ENCODE data around the gene KAT2B.

The KAT2B gene

DNA sequence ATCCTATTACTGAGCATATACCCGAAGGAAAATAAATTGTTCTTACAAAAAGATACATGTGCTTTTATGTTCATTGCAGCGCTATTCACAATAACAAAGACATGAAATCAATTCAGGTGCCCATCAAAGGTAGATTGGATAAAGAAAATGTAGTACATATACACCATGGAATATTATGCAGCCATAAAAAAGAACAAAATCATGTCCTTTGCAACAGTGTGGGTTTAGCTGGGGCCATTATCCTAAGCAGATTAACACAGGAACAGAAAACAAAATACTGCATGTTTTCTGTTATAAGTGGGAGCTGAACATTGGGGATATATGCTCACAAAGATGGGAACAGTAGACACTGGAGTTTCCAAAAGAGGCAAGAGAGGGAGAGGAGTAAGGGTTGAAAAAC lies 103.3 kb downstream of the KAT2B start:
- DNase-seq (ENCODE audit: low spot score), result no peak

- DNase-seq (ENCODE audit: low spot score), result no peak
Measured at GRCh38 chr3:20145874-20146273, 105.6 kb downstream of the KAT2B start.

DNA sequence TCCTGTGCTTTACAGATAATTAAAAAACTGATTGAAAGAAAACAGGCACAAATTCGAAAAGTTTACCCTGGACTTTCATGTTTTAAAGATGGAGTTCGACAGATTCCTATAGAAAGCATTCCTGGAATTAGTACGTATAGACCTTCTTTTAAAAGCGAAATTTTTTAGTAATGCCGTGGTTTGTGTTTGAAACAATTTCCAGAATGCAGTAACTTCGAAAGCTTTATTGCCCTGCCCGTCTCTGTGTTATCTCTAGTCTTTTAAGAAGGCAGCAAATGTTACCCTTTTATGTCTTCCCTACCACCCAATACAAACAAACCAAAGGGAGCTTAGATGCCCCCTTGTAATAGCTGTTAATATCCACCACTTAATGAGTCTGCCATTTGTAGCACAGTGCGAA lies 106.1 kb downstream of the KAT2B start:
- no peak for DNase-seq (ENCODE audit: low spot score)

DNA sequence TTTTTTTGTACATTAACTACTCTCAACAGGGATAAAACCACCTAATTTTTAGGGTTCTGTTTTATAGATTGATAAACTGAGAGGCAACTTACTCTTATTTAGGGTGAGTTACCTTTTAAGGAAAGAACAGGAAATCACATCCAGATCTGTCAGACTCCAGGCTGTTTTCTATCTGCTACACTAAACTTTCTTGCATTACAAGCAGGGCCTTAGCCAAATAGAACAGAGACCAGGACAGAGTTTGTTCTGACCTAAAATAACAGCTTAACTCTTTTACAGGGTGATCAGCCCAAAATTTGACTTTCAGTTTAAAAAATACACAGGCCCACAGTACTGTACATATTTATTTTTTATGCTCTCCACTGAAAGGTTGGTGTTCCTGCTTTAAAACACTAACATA lies 107.1 kb downstream of the KAT2B start:
- DNase-seq (ENCODE audit: low spot score), result no peak

- DNase-seq (ENCODE audit: low spot score), result no peak
Measured at GRCh38 chr3:20148466-20148865, 108.2 kb downstream of the KAT2B start.

GRCh38 chr3:20154078-20154477 lies 113.8 kb downstream of the KAT2B start:
- DNase-seq (ENCODE audit: low spot score), result no peak

GRCh38 chr3:20154928-20155327 lies 114.7 kb downstream of the KAT2B start:
- DNase-seq (ENCODE audit: low spot score), result no peak

DNA sequence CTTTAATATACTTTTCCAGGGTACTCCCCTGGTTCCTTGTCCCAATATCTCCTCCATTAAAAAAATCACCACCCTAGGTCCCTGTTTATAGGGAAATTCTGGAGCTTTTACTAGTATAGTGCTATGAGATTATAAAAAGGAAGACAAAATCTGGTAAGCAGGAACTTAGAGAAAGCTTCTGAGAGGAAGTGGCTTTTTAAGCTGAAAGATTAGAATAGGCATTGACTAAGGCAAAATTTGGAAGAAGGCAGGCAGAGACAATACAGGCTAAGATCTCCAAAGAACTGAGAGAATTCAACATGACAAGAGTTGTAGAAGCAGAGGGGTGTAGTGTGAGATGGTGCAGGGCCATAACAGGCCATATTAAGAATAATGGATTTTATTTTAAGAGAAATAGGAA lies 120.0 kb downstream of the KAT2B start:
- no peak for DNase-seq (ENCODE audit: low spot score)

DNA sequence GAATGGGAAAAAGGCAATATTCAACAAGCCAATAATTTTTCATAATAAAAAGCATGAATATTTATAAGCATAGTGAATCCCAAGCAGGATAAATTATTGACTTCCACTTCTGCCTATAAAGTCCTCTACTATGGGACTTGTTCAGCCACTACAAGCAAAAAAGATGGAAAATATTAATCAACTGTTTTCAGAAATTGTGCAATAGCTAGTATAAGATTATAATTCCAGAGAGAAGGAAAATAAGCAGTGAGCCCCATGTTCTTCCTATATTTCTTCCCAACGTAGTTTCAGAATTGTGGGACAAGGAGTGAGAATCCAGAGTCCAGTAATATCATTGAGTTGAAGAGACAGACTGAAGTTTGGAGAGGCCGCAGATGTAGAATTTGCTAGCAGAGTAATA lies 121.5 kb downstream of the KAT2B start:
- no peak for DNase-seq (ENCODE audit: low spot score)

DNA sequence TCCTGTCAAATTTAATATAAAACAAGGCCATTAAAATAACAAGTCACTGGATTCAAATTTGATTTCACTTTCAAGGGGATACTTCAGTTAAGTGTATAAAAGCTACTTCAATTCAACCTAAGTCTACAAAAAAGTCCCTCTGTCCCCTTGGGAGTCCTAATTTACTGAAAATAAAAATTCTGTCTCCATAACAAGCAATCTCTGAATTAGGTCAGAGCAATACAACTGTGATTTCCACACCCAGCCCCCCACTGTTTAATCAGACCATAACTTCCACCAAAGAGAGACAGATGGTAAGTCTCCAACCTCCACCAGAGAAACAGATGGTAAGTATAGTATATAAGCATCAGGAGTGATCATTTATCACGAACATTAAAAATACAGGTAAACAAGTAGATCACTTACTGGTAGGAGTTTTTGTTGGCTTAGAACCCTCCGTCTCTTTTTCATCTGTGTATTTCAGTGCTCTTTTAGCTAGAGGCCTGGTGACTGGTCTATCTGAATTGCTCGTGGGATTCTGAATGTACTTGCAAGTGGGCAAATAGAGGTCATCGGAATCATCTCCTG lies 133.7 kb downstream of the KAT2B start:
- no peak for DNase-seq (ENCODE audit: low spot score)

- DNase-seq (ENCODE audit: low spot score), result no peak
Measured at GRCh38 chr3:20181276-20181675, 141.0 kb downstream of the KAT2B start.

- no peak for DNase-seq (ENCODE audit: low spot score)
Measured at GRCh38 chr3:20182206-20182605, 142.0 kb downstream of the KAT2B start.

DNA sequence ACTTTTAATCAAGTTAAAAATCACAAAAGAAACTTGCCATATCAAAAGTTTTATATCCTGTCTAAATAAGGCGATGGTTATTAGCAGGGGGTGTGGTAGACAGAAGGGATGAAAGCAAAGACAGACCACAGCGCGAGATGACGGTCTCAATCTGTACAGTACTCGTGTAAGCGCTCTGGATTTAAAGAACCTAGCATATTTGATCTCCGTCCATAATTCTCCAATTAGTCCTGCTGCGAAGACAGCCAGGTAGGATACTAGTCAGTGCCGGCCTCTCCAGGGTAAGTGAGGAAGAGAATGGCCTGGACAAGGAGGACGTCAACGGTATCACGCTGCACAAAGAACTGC lies 145.1 kb downstream of the KAT2B start:
- peak; percentile 31 for DNase-seq (ENCODE audit: low spot score)

GRCh38 chr3:20185679-20186599 lies 145.7 kb downstream of the KAT2B start, which contains the start of gene SGO1:
TSS of gene SGO1 (minus strand) at chr3:20186206. CDS start at chr3:20184027, 2,179 bp downstream.
- peak; percentile 93 for DNase-seq (ENCODE audit: low spot score)

GRCh38 chr3:20186600-20187004 lies 146.4 kb downstream of the KAT2B start:
- DNase-seq (ENCODE audit: low spot score), result no peak

GRCh38 chr3:20190991-20191390 lies 150.7 kb downstream of the KAT2B start:
- no peak for DNase-seq (ENCODE audit: low spot score)

DNA sequence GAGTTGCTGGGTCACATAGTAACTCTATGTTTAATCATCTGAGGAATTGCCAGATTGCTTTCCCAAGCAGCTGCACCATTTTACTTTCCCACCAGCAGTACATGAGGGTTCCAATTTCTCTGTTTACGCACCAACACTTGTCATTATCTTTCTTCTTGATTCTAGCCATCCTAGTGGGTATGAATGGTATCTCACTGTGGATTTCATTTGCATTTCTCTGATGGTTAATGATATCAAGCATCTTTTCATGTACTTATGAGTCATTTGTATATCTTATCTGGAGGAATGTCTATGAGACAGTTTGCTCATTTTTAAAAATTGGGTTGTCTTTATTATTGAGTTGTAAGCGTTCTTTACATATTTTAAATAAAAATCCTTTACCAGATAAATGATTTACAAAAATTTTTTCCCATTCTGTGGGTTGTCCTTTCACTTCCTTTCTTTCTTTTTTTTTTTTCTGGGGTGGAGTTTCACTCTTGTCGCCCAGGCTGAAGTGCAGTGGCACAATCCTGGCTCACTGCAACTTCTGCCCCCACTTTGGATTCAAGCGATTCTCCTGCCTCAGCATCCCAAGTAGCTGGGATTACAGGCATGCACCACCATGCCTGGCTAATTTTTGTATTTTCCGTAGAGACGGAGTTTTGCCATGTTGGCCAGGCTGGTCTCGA lies 154.7 kb downstream of the KAT2B start:
- no peak for DNase-seq (ENCODE audit: low spot score)

DNA sequence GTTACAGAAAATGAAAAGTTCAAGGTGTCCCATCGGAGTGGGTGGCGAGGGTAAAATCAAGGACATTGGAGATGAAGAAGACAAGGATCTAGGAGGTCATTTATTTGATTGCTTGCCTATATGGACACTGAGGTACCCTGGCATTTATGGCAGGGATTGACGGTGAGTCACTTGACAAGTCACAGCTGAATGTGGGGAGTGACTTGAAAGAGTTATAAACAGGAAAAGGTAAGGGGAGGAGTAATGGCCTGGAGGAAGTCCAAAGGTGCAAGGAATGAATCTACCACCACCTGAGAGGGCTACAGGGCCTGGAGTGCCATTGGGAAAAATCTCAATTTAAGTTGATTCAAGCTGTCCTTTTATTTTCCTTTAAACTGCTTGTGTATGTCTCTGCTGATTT lies 157.5 kb downstream of the KAT2B start:
- DNase-seq (ENCODE audit: low spot score), result peak; percentile 53

GRCh38 chr3:20201143-20201542 lies 160.9 kb downstream of the KAT2B start:
- no peak for DNase-seq (ENCODE audit: low spot score)
